HG02884 (cell line): ENCODE data around the gene ZNF488.

Experiments used
- ATAC-seq: cut with Tn5 transposase; IDR thresholded peaks from one replicate; pipeline ENCODE4 v1.9.1; 2021; ENCODE audit warnings: mild to moderate bottlenecking, moderate library complexity; ENCODE audit not compliant: unreplicated experiment

The ZNF488 gene

GRCh38 chr10:47383261-47384147 is 589 bp downstream of the ZNF488 start:
- ATAC-seq = no peak

- no peak for ATAC-seq
Measured at GRCh38 chr10:47381427-47382379, 2.4 kb downstream of the ZNF488 start.

GRCh38 chr10:47381103-47381395 is 3.0 kb downstream of the ZNF488 start:
- no peak for ATAC-seq

- no peak for ATAC-seq
Measured at GRCh38 chr10:47380341-47381102, 3.6 kb downstream of the ZNF488 start.

GRCh38 chr10:47379901-47380300 is 4.2 kb downstream of the ZNF488 start:
- ATAC-seq = no peak

GRCh38 chr10:47379445-47379785 is 4.7 kb downstream of the ZNF488 start:
- ATAC-seq = no peak

- ATAC-seq = no peak
Measured at GRCh38 chr10:47378606-47379444, 5.3 kb downstream of the ZNF488 start.

- ATAC-seq = no peak
Measured at GRCh38 chr10:47378183-47378510, 5.9 kb downstream of the ZNF488 start.

- no peak for ATAC-seq
Measured at GRCh38 chr10:47376522-47377220, 7.4 kb downstream of the ZNF488 start.

GRCh38 chr10:47374611-47375536 is 9.2 kb downstream of the ZNF488 start:
- ATAC-seq = no peak

GRCh38 chr10:47372726-47373125 is 11.4 kb downstream of the ZNF488 start:
- no peak for ATAC-seq

- ATAC-seq = no peak
Measured at GRCh38 chr10:47371629-47372485, 12.2 kb downstream of the ZNF488 start.

GRCh38 chr10:47370878-47371277 is 13.2 kb downstream of the ZNF488 start:
- ATAC-seq = no peak

- ATAC-seq = no peak
Measured at GRCh38 chr10:47370015-47370767, 13.9 kb downstream of the ZNF488 start.

- no peak for ATAC-seq
Measured at GRCh38 chr10:47369251-47369894, 14.7 kb downstream of the ZNF488 start.

- ATAC-seq = no peak
Measured at GRCh38 chr10:47368431-47369180, 15.5 kb downstream of the ZNF488 start.
